Ascending aorta (tissue), 2 donors: Measurements from ENCODE around the gene GPA33. TPM values are rescaled to one million over a fixed set of nuclear protein-coding genes. Genes with fewer than 3 reads are reported as not detected.
A peak's percentile ranks its signal among the peaks of the same experiment; 100 is the strongest.

ENCODE experiments used
- DNase-seq, 2 donors: peaks; one replicate each; pipeline ENCODE4 v3.0.0-alpha.2; 2019; ENCODE audit warnings: low spot score in 2 of 2
- H3K27ac ChIP-seq, 2 donors: fragments of 200-600 bp; sonication (generic); one replicate each; pipeline ENCODE4 v1.5.1; 2016 to 2017; ENCODE audit warnings: mild to moderate bottlenecking in 1 of 2
- H3K27me3 ChIP-seq: fragments of 200-600 bp; sonication (generic); one replicate; pipeline ENCODE4 v1.5.1; 2017
- H3K36me3 ChIP-seq, 2 donors: fragments of 200-600 bp; sonication (generic); one replicate each; pipeline ENCODE4 v1.5.1; 2016
- H3K4me1 ChIP-seq, 2 donors: fragments of 200-600 bp; sonication (generic); one replicate each; pipeline ENCODE4 v1.5.1; 2016 to 2017; ENCODE audit warnings: mild to moderate bottlenecking in 1 of 2
- H3K4me3 ChIP-seq, 2 donors: fragments of 200-600 bp; sonication (generic); one replicate each; pipeline ENCODE4 v1.5.1; 2016 to 2017; ENCODE audit warnings: mild to moderate bottlenecking in 1 of 2
- H3K9me3 ChIP-seq, 2 donors: fragments of 200-600 bp; sonication (generic); one replicate each; pipeline ENCODE4 v1.5.1; 2016
- CTCF ChIP-seq, 3 experiments: fragments of 200-600 bp in 2 of 3; fragments of 450-650 bp in 1 of 3; sonication (generic) in 2 of 3; IDR thresholded peaks; one replicate each; pipeline ENCODE4 v1.5.1; 2016 to 2019; ENCODE audit warnings: antibody characterized with exemption in 3 of 3, mild to moderate bottlenecking in 1 of 3, moderate library complexity in 1 of 3
- intact Hi-C: fragments of 100-400 bp; cut with DNase I; formaldehyde crosslinking; loops from one replicate; pipeline ENCODE4 v1.15.1; 2023
- total RNA-seq: library from RNA; depleted of rRNA; stranded (reverse); fragments of >200 nt; gene quantifications from one replicate; pipeline ENCODE4 v1.1.0, GENCODE V29; 2016

The GPA33 gene
- total RNA-seq, 1 donor from 2014 or later: not detected

GRCh38 chr1:167068761-167069160 is 21.4 kb downstream of the GPA33 start:
- Histone ChIP-seq H3K4me1 (peaks cover 0 to 2% of the 10 kb centered on the region in 2 donors), H3K9me3 (no peaks in the 10 kb centered on the region), H3K27ac (no peak overlapping the region), H3K4me3 (no peak overlapping the region), H3K27me3 (no peaks in the 10 kb centered on the region), H3K36me3 (no peaks in the 10 kb centered on the region)
- no peak for DNase-seq
- intact Hi-C loops: loop anchor here (5.0 kb wide), 4 partner anchors 59 to 619 kb away; partner anchors contain the start of gene POU2F1
- TF ChIP-seq CTCF (IDR thresholded peaks at IDR 0.05): no peak

DNA sequence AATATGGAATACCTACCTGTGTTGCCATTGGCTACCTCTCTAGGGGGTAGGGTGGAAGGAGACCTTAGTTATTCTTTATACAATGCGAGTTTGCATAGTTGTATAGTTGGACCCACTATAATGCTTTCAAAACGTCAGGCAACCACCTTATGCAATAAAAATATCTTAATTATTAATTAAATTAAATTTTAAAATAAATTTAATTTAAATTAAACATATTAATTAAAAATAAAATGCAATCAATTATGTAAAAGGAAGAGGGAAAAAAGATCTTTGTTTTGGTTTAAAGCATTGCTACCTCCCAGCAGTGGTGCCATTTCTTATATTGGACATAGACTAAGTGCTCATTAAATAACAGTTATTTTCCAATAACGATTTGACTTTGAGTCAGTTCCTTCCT is 22.3 kb downstream of the GPA33 start:
- Histone ChIP-seq H3K4me3 (no peak overlapping the region), H3K4me1 (peaks cover 0 to 2% of the 10 kb centered on the region in 2 donors), H3K27me3 (no peaks in the 10 kb centered on the region), H3K36me3 (no peaks in the 10 kb centered on the region), H3K9me3 (no peaks in the 10 kb centered on the region), H3K27ac (no peak overlapping the region)
- DNase-seq: no peak
- no peak for TF ChIP-seq CTCF (IDR thresholded peaks at IDR 0.05)
- intact Hi-C loops: loop anchor here (2.0 to 5.0 kb wide), 5 partner anchors 59 to 619 kb away; partner anchors contain the start of gene POU2F1

DNA sequence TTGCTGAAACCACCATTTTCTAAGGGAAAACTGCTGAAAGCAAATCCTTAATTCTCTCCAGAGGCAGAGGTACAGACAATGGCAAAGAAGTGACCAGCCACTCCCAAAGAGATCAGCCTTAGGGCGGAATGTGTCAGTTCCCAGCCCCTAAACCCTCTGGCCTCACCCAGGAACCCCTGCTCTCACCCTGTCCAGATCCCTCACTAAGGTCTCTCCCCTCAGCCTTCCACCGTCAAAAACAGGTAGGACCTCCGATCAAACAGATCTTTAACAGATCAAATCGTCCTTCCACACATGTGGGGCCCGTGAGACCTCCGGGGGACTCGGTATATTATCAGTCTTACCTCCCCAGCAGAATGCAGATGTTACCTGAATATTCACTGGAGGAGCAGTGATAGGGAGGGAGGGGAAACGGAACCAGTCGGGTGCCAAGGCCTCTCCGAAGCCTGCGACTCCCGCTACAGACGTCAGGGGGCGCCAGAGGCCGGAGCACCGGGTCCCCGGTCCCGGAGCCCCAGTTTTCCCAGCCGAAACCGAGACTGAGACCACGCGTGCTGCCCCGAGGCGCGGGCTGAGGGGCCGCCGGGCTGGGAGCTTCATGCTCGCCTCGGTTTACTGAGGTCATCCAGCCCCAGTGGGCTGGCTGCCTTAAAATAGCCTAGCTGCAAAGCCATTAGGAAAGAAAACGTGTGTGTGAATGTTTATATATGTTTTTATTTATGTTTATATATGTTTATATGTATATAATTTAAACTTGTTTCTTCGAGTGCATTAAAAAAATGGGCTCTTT is 23.6 kb downstream of the GPA33 start:
- peak in 1 of 2 donors; percentile 76 for DNase-seq
- intact Hi-C loops: loop anchor here (1.0 to 5.0 kb wide), 6 partner anchors 61 to 621 kb away; partner anchors contain the start of gene POU2F1
- Histone ChIP-seq H3K27me3 (no peaks in the 10 kb centered on the region), H3K9me3 (no peaks in the 10 kb centered on the region), H3K36me3 (no peaks in the 10 kb centered on the region), H3K4me3 (peak overlapping the region; percentile 36 to 44), H3K27ac (no peak overlapping the region), H3K4me1 (peaks cover 0 to 2% of the 10 kb centered on the region in 2 donors)
- TF ChIP-seq CTCF (IDR thresholded peaks at IDR 0.05): peak; percentile 86 to 97 (median 88)

- no peaks in the 10 kb centered on the region for H3K36me3 ChIP-seq
- intact Hi-C loops: loop anchor here (5.0 kb wide), 4 partner anchors 62 to 622 kb away; partner anchors contain the start of gene POU2F1
These were observed 24.7 kb downstream of the GPA33 start for GRCh38 chr1:167065471-167065870.

DNA sequence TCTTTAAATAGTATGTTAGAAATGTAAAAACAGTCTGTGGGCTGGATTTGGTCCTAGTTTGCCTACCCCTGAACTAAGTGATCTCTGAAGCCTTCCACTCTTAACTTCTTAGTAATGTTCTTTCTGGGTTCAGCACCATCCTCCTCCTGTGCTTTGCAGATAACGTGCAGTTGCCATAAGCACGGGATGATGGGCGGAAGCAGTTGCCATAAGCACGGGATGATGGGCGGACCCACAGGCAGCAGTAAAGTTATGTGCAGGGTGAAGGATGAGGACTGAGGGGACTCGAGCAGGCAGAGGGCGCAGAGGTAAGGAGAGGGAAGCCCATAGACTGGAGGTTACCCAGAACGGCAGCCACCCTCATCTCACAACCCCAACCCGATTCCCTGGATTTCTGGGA is 25.6 kb downstream of the GPA33 start:
- Histone ChIP-seq H3K36me3 (no peaks in the 10 kb centered on the region), H3K27ac (no peak overlapping the region), H3K4me1 (peaks cover 0 to 2% of the 10 kb centered on the region in 2 donors), H3K27me3 (no peaks in the 10 kb centered on the region), H3K9me3 (no peaks in the 10 kb centered on the region), H3K4me3 (no peak overlapping the region)
- DNase-seq: no peak
- TF ChIP-seq CTCF (IDR thresholded peaks at IDR 0.05): no peak
- intact Hi-C loops: loop anchor here (5.0 kb wide), 4 partner anchors 63 to 623 kb away; partner anchors contain the start of gene POU2F1

More at GRCh38 chr1:167065471-167065870, 24.7 kb downstream of the GPA33 start:
- Histone ChIP-seq H3K9me3 (no peaks in the 10 kb centered on the region), H3K27ac (no peak overlapping the region), H3K4me1 (peaks cover 0 to 2% of the 10 kb centered on the region in 2 donors), H3K4me3 (no peak overlapping the region), H3K27me3 (no peaks in the 10 kb centered on the region)
- DNase-seq: no peak
- TF ChIP-seq CTCF (IDR thresholded peaks at IDR 0.05): no peak
